ENCODE data around the gene GCNA. TPM values are rescaled to one million over a fixed set of nuclear protein-coding genes. Genes with fewer than 3 reads are reported as not detected.

Gene GCNA
- polyA plus RNA-seq, 1 donor (not counting 4 experiments of a cell fraction or from before 2014, with no cell fraction given) = 1.2 TPM

GRCh38 chrX:71604141-71604540 lies 25.9 kb downstream of the GCNA start:
- Histone ChIP-seq H3K4me3 (ENCODE audit: control insufficient read depth in 2 of 3, extremely low read depth in 1 of 3, insufficient read depth in 2 of 3, low read depth in 1 of 3, low read length in 3 of 3) (no peak overlapping the region), H4K20me1 (ENCODE audit: control insufficient read depth, extremely low read depth, insufficient read depth, low read length) (no peaks in the 10 kb centered on the region), H3K9me1 (ENCODE audit: control insufficient read depth, extremely low read depth, insufficient read depth, low read length) (no peaks in the 10 kb centered on the region), H3K9me3 (ENCODE audit: control insufficient read depth, low read depth, low read length) (peaks cover 4% of the 10 kb centered on the region), H3K36me3 (ENCODE audit: control insufficient read depth in 2 of 2, extremely low read depth in 1 of 2, insufficient read depth in 2 of 2, low read length in 2 of 2) (peaks cover 3 to 5% of the 10 kb centered on the region in 2 experiments), H3K27me3 (ENCODE audit: control insufficient read depth, extremely low read depth, insufficient read depth, low read length) (no peaks in the 10 kb centered on the region), H3K79me2 (ENCODE audit: control insufficient read depth, insufficient read depth, low read length) (no peaks in the 10 kb centered on the region), H3K4me1 (ENCODE audit: control insufficient read depth, extremely low read depth, insufficient read depth, low read length) (no peaks in the 10 kb centered on the region), H2AFZ (ENCODE audit: control insufficient read depth, low read length) (no peak overlapping the region), H3K4me2 (ENCODE audit: control insufficient read depth, extremely low read depth, insufficient read depth, low read depth, low read length) (no peak overlapping the region), H3K9ac (ENCODE audit: control insufficient read depth, extremely low read depth, insufficient read depth, low read length) (no peak overlapping the region), H3K27ac (ENCODE audit: control insufficient read depth, insufficient read depth, low read length) (no peak overlapping the region)
- FAIRE-seq (no peak), DNase-seq (ENCODE audit: low read depth, low spot score) (no peak)
- TF ChIP-seq EZH2 (IDR thresholded peaks at IDR 0.05; ENCODE audit: low read length) (no peak), CTCF (optimal IDR thresholded peaks at IDR 0.05 in 1 of 3, IDR thresholded peaks at IDR 0.05 in 1 of 3, conservative IDR thresholded peaks at IDR 0.05 in 1 of 3; ENCODE audit: extremely low read depth in 1 of 3, insufficient read depth in 2 of 3, low read length in 3 of 3) (no peak)
- dilution Hi-C loops (cut with MboI; ENCODE audit: extremely low pct_ligation_motif_present, low sequenced_read_pairs) = no loop called here

- Histone ChIP-seq H4K20me1 (ENCODE audit: control insufficient read depth, extremely low read depth, insufficient read depth, low read length) (no peaks in the 10 kb centered on the region), H3K4me3 (ENCODE audit: control insufficient read depth in 2 of 3, extremely low read depth in 1 of 3, insufficient read depth in 2 of 3, low read depth in 1 of 3, low read length in 3 of 3) (no peak overlapping the region), H3K9ac (ENCODE audit: control insufficient read depth, extremely low read depth, insufficient read depth, low read length) (no peak overlapping the region), H3K9me3 (ENCODE audit: control insufficient read depth, low read depth, low read length) (peaks cover 4% of the 10 kb centered on the region), H2AFZ (ENCODE audit: control insufficient read depth, low read length) (no peak overlapping the region), H3K9me1 (ENCODE audit: control insufficient read depth, extremely low read depth, insufficient read depth, low read length) (no peaks in the 10 kb centered on the region), H3K4me2 (ENCODE audit: control insufficient read depth, extremely low read depth, insufficient read depth, low read depth, low read length) (no peak overlapping the region), H3K79me2 (ENCODE audit: control insufficient read depth, insufficient read depth, low read length) (no peaks in the 10 kb centered on the region), H3K4me1 (ENCODE audit: control insufficient read depth, extremely low read depth, insufficient read depth, low read length) (no peaks in the 10 kb centered on the region), H3K36me3 (ENCODE audit: control insufficient read depth in 2 of 2, extremely low read depth in 1 of 2, insufficient read depth in 2 of 2, low read length in 2 of 2) (peaks cover 4 to 5% of the 10 kb centered on the region in 2 experiments), H3K27me3 (ENCODE audit: control insufficient read depth, extremely low read depth, insufficient read depth, low read length) (no peaks in the 10 kb centered on the region), H3K27ac (ENCODE audit: control insufficient read depth, insufficient read depth, low read length) (no peak overlapping the region)
- TF ChIP-seq CTCF (optimal IDR thresholded peaks at IDR 0.05 in 1 of 3, IDR thresholded peaks at IDR 0.05 in 1 of 3, conservative IDR thresholded peaks at IDR 0.05 in 1 of 3; ENCODE audit: extremely low read depth in 1 of 3, insufficient read depth in 2 of 3, low read length in 3 of 3) (no peak), EZH2 (IDR thresholded peaks at IDR 0.05; ENCODE audit: low read length) (no peak)
- DNase-seq (ENCODE audit: low read depth, low spot score) (no peak), FAIRE-seq (no peak)
- dilution Hi-C loops (cut with MboI; ENCODE audit: extremely low pct_ligation_motif_present, low sequenced_read_pairs) = no loop called here
These were observed 26.7 kb downstream of the GCNA start for GRCh38 chrX:71604796-71605568.

Data from keratinocyte (primary cell).